ENCODE data around the gene RCC1.
"Not testable (repeated sequence)": the region's sequence is repeated elsewhere in the genome, so short reads cannot be mapped to it uniquely, and the experiment has no call there.

Gene RCC1

GRCh38 chr1:28566931-28567330, 61.1 kb downstream of the RCC1 start:
- no peak overlapping the region for H3K4me3 ChIP-seq (replicated peaks in 1 of 2; ENCODE audit: low read depth in 2 of 2, low read length in 2 of 2)
- TF ChIP-seq CTCF (IDR thresholded peaks at IDR 0.05; ENCODE audit: low read depth, low read length): no peak
- no peak for DNase-seq (ENCODE audit: low read depth in 2 of 2)

DNA sequence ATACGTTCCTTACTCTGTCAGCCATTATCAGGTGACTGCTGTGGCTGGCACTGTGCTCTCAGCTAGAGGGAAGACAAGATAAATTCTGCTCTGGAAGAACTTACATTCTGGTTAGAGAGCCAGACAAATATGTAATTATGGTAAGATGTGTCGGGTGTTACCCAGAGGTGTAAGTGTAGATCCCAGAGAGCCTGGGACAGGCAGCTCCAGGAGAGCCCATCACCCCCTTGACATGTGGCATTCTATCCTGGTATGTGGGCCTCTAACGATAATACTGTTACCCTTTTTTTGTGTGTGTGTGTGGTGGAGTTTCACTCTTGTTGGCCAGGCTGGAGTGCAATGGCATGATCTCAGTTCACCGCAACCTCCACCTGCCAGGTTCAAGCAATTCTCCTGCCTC, 66.1 kb downstream of the RCC1 start:
- no peak for TF ChIP-seq CTCF (IDR thresholded peaks at IDR 0.05; ENCODE audit: low read depth, low read length)
- DNase-seq (ENCODE audit: low read depth in 2 of 2): no peak
- no peak overlapping the region for H3K4me3 ChIP-seq (replicated peaks in 1 of 2; ENCODE audit: low read depth in 2 of 2, low read length in 2 of 2)

GRCh38 chr1:28572891-28573290, 67.0 kb downstream of the RCC1 start:
- peak; percentile 81 to 89 for DNase-seq (ENCODE audit: low read depth in 2 of 2)

DNA sequence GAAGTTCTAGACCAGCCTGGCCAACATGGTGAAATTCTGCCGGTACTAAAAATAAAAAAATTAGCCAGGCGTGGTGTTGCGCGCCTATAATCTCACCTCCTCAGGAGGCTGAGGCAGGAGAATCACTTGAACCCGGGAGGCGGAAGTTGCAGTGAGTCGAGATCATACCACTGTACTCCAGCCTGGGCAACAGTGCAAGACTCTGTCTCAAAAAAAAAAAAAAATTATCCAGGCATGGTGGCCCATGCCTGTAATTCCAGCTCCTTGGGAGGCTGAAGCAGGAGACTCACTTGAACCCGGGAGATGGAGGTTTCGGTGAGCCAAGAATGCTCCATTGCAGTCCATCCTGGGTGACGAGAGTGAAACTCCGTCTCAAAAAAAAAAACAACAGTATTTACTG, 67.7 kb downstream of the RCC1 start:
- no peak overlapping the region for H3K4me3 ChIP-seq (replicated peaks in 1 of 2; ENCODE audit: low read depth in 2 of 2, low read length in 2 of 2)
- DNase-seq (ENCODE audit: low read depth in 2 of 2): no peak
- no peak for TF ChIP-seq CTCF (IDR thresholded peaks at IDR 0.05; ENCODE audit: low read depth, low read length)

More at GRCh38 chr1:28572891-28573290, 67.0 kb downstream of the RCC1 start:
- not testable (repeated sequence) for H3K4me3 ChIP-seq (replicated peaks in 1 of 2; ENCODE audit: low read depth in 2 of 2, low read length in 2 of 2)

- no peak for TF ChIP-seq CTCF (IDR thresholded peaks at IDR 0.05; ENCODE audit: low read depth, low read length)
- peak in 1 of 2 donors; percentile 10 for DNase-seq (ENCODE audit: low read depth in 2 of 2)
- no peak overlapping the region for H3K4me3 ChIP-seq (replicated peaks in 1 of 2; ENCODE audit: low read depth in 2 of 2, low read length in 2 of 2)
Observed at GRCh38 chr1:28577052-28577678, 71.3 kb downstream of the RCC1 start.

- H3K4me3 ChIP-seq (replicated peaks in 1 of 2; ENCODE audit: low read depth in 2 of 2, low read length in 2 of 2): no peak overlapping the region
- DNase-seq (ENCODE audit: low read depth in 2 of 2): no peak
- TF ChIP-seq CTCF (IDR thresholded peaks at IDR 0.05; ENCODE audit: low read depth, low read length): no peak
Observed at GRCh38 chr1:28577738-28578536, 72.1 kb downstream of the RCC1 start.

DNA sequence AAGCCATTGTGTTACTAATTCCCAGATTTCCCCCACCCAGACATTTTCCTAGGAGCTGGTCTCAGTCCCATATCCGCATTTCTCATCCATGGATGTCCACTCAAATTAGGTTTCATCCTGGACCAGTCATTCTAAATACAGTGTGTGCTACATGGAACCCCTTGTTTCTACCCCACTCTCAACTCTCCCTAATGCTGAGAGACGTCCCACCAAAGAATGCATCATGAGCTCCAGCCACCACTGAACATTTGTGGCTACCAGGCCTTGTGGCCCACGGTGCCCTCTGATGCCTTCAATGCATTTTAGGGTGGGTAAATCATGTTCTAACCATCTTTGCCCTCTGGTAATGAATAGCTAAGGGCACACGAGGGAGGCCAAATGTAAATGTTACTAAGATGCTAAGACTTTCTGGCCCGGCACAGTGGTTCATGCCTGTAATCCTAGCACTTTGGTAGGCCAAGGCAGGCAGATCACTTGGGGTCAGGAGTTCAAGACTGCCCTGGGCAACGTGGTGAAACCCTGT, 72.9 kb downstream of the RCC1 start:
- H3K4me3 ChIP-seq (replicated peaks in 1 of 2; ENCODE audit: low read depth in 2 of 2, low read length in 2 of 2): no peak overlapping the region
- no peak for TF ChIP-seq CTCF (IDR thresholded peaks at IDR 0.05; ENCODE audit: low read depth, low read length)
- DNase-seq (ENCODE audit: low read depth in 2 of 2): no peak
